ENCODE results near the gene DYNC1LI2.

Gene DYNC1LI2

GRCh38 chr16:66713076-66713475, 38.3 kb downstream of the DYNC1LI2 start:
- Histone ChIP-seq H3K4me1 (no peaks in the 10 kb centered on the region), H3K9ac (no peak overlapping the region), H2AFZ (no peak overlapping the region), H3K79me2 (no peaks in the 10 kb centered on the region), H3K27ac (no peak overlapping the region), H3K27me3 (ENCODE audit: control insufficient read depth, insufficient read depth, low read length) (no peaks in the 10 kb centered on the region), H3K36me3 (ENCODE audit: control insufficient read depth, insufficient read depth, low read length) (no peaks in the 10 kb centered on the region), H3K4me3 (ENCODE audit: low read depth, low read length) (no peak overlapping the region), H3K9me3 (ENCODE audit: control insufficient read depth, low read length) (no peaks in the 10 kb centered on the region), H3K4me2 (ENCODE audit: low read length) (no peak overlapping the region)
- TF ChIP-seq CTCF (IDR thresholded peaks at IDR 0.05) = no peak

GRCh38 chr16:66712512-66712911, 38.9 kb downstream of the DYNC1LI2 start:
- Histone ChIP-seq H3K79me2 (no peaks in the 10 kb centered on the region), H3K4me3 (ENCODE audit: low read depth, low read length) (no peak overlapping the region), H2AFZ (no peak overlapping the region), H3K27ac (no peak overlapping the region), H3K9ac (no peak overlapping the region), H3K9me3 (ENCODE audit: control insufficient read depth, low read length) (no peaks in the 10 kb centered on the region), H3K4me2 (ENCODE audit: low read length) (no peak overlapping the region), H3K4me1 (no peaks in the 10 kb centered on the region), H3K36me3 (ENCODE audit: control insufficient read depth, insufficient read depth, low read length) (no peaks in the 10 kb centered on the region), H3K27me3 (ENCODE audit: control insufficient read depth, insufficient read depth, low read length) (no peaks in the 10 kb centered on the region)
- no peak for TF ChIP-seq CTCF (IDR thresholded peaks at IDR 0.05)

GRCh38 chr16:66711581-66711980, 39.8 kb downstream of the DYNC1LI2 start:
- no peak for TF ChIP-seq CTCF (IDR thresholded peaks at IDR 0.05)
- Histone ChIP-seq H3K4me1 (no peaks in the 10 kb centered on the region), H3K9ac (no peak overlapping the region), H3K9me3 (ENCODE audit: control insufficient read depth, low read length) (no peaks in the 10 kb centered on the region), H3K4me3 (ENCODE audit: low read depth, low read length) (no peak overlapping the region), H3K27ac (no peak overlapping the region), H3K79me2 (no peaks in the 10 kb centered on the region), H3K4me2 (ENCODE audit: low read length) (no peak overlapping the region), H2AFZ (no peak overlapping the region), H3K36me3 (ENCODE audit: control insufficient read depth, insufficient read depth, low read length) (no peaks in the 10 kb centered on the region), H3K27me3 (ENCODE audit: control insufficient read depth, insufficient read depth, low read length) (no peaks in the 10 kb centered on the region)

GRCh38 chr16:66706506-66706880, 44.9 kb downstream of the DYNC1LI2 start:
- H3K27ac ChIP-seq = peak overlapping the region; percentile 29
- H3K9ac ChIP-seq = no peak overlapping the region
- H3K4me3 ChIP-seq (ENCODE audit: low read depth, low read length) = no peak overlapping the region

More at GRCh38 chr16:66706506-66706880, 44.9 kb downstream of the DYNC1LI2 start:
- Histone ChIP-seq H3K4me2 (ENCODE audit: low read length) (peak overlapping the region; percentile 26), H3K36me3 (ENCODE audit: control insufficient read depth, insufficient read depth, low read length) (no peaks in the 10 kb centered on the region), H3K79me2 (no peaks in the 10 kb centered on the region), H3K4me1 (no peaks in the 10 kb centered on the region), H3K9me3 (ENCODE audit: control insufficient read depth, low read length) (no peaks in the 10 kb centered on the region), H3K27me3 (ENCODE audit: control insufficient read depth, insufficient read depth, low read length) (no peaks in the 10 kb centered on the region), H2AFZ (no peak overlapping the region)
- TF ChIP-seq CTCF (IDR thresholded peaks at IDR 0.05) = no peak

Data from parathyroid adenoma (tissue), 2 donors.